Activated CD4-positive, CD25-positive, alpha-beta regulatory T cell treated with anti-CD3 and anti-CD28 coated beads, Interleukin-2, amount 50 U/mL, for 24 hours (primary cell): ENCODE measurements around the gene INSR.
"Not testable (repeated sequence)": the region's sequence is repeated elsewhere in the genome, so short reads cannot be mapped to it uniquely, and the experiment has no call there.

ENCODE experiments used
- ATAC-seq, 2 donors: fragments of 150-1000 bp; cut with Tn5 transposase; one replicate each; pipeline ENCODE4 v1.10.0; 2021; ENCODE audit warnings: mild to moderate bottlenecking in 1 of 2, moderate library complexity in 1 of 2

The INSR gene

DNA sequence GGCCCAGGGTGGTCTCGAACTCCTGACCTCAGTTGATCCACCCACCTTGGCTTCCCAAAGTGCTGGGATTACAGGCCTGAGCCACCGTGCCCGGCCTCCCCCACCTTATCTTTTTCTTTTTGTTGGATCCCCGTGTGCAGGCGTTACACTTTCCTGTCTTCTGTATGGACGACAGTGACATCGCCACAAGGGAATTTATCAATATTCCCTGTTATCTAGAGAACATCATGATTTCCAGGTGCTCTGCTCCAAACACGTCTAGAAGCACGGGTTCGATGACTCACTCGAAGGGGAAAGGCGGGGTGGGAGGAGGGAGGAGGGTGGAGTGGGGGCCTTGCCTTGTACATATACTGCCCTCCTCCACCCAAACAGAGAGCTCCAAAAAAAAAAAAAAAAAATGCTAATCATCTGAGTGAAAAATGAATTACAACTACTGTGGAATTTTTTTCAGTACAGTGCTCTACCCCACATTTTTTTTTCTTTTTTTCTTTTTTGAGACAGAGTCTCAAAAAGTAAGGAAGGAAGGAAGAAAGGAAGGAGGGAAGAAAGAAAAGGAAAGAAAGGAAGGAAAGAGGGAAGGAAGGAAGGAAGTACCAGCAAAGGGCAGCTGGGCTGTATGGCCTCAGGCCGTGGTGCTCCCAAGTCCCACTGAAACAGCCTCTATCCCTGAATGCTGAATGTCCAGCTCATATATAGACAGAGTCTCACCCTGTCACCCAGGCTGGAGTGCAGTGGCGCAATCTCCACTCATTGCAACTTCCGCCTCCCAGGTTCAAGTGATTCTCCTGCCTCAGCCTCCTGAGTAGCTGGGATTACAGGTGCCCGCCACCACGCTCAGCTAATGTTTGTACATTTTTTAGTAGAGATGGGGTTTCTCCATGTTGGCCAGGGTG, 36.8 kb downstream of the INSR start:
- no peak for ATAC-seq

DNA sequence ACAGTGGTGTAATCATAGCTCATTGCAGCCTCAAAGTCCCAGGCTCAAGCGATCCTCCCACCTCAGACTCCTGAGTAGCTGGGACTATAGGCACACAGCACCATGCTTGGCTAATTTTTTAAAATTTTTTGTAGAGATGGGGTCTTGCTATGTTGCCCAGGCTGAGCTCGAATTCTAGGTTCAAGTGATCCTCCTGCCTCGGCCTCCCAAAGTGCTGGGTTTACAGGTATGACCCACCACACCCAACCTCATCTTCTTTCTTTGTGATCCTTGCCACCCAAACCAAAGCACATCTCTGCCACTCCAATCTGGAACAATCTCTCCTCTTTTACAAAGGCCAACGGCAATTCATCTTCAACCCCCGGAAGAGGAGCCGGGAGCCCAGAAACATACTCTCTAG, 38.6 kb downstream of the INSR start:
- no peak for ATAC-seq

DNA sequence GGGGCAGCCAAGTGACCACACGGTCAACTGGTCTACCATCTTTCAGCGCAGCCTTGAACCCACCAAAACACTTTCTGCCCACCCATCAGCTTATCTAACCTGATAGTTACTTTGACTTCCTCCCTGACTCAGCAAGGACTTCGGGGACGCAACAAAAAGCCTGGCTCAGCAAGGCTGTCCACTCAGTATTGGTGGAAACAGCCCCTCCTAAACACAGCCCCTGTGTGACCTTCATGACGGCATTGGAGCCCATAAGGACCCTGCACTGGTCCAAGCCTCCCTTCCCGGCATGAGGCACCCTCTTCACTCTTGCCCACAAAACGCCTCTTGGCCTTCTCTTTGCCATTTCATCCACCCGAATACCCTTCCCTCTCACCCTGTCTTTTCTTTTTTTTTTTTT, 39.1 kb downstream of the INSR start:
- ATAC-seq, result no peak

DNA sequence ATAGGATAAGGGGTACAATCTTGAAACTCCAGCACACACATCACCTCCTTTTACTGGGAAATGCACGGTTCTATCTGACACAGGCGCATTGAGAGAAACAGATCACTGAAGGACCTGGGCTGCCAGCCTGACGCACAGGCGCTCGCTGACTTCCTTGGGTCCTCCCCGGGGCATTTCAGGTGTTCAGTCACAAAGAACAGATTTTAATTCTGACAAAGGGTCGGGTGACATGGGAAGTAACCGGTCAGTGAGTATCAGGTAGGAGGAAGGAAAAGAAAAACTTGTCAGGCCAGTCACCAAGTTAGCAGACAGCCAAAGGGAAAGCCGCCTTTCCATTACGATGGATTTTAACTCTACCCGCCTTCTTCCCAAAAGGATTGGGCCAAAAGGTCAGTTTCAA, 39.6 kb downstream of the INSR start:
- ATAC-seq, result no peak

DNA sequence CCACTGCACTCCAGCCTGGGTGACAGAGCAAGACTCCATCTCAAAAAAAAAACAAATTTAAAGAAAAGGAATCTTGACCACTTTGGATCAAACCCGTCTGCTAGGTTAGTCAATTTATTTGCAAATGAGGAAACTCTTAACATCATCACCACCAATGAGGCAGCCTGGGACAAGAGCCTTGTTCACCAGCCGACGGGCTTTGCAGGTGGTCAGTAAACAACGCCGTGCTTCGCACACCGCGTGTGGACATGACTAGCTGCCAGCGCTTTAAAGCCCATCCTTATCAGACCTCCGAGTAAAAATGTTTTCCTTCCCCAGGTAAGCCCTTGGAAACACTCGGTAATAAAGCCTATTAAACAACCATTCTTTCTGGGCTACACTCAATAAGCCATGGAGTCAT, 41.9 kb downstream of the INSR start:
- ATAC-seq, result no peak

DNA sequence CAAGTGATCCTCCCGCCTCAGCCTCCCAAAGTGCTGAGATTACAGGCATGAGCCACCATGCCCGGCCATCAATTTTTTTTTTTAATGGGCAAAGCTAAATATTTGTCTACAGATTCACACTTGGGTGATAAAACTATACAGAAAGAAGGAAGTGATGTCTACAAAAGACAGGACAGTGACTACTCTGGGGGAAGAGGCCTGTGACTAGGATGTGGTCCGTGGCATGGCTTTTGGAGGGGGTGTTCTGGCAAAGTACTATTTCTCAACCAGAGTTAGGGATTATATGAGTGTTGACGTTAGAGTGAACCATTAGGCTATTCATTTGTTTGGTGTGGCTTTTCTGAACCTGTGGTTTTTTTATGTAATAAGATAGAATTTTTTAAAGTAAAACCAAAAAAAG, 42.7 kb downstream of the INSR start:
- no peak for ATAC-seq

DNA sequence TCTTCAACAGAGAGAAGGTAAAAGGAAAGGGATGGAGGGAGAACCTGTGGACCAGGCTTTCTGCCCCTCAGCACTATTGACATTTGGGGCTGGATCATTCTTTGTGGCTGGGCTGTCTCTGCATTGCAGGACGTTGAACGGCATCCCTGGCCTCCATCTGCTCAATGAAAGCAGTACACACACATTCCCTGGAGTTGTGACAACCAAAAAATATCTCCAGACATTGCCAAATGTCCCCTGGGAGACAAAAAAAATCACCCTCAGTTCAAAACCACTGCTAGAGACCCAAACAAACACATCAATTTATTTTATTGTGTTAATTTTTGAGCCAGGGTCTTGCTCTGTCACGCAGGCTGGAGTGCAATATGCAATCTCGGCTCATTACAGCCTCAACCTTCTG, 43.3 kb downstream of the INSR start:
- ATAC-seq, result no peak

DNA sequence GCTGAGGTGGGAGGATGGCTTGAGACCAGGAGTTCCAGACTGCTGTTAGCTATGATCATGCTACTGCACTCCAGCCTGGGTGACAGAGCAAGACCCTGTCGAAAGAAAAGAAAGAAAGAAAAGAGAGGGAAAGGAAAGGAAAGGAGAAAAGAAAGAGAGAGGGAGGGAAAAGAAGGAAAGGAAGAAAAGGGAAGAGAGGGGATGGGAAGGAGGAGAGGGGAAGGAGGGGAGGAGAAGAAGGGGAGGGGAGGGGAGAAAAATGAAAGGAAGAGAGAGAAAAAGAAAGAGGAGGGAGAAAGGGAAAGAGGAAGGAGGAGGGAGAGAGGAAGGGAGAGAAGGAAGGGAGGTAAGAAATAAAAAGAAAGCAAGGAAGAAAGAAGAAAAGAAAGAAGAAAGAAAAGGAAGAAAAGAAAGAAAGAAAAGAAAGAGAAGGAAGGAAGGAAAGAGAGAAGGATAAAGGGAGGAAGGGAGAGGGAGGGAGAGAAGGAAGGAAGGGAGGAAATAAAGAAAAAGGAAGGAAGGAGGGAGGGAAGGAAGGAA, 44.1 kb downstream of the INSR start:
- no peak for ATAC-seq

DNA sequence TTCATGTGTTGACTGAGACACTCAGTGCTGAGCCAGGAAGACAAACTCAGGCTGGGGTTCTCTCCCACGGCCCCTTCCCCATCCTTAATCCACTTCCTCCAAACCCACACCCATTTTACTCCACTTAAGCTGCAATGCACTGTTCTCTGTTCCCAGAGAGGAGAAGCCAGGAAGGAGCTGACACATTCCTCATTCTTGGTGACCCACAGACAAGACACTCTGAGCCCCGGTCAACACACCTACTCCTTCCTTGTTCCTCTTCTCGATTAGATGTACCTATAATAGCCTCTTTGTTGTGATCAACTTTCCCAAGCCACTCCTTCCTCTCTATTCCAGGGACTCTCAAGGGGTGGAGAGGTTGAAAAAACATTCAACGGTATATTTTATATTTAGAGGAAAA, 47.1 kb downstream of the INSR start:
- ATAC-seq, result no peak

DNA sequence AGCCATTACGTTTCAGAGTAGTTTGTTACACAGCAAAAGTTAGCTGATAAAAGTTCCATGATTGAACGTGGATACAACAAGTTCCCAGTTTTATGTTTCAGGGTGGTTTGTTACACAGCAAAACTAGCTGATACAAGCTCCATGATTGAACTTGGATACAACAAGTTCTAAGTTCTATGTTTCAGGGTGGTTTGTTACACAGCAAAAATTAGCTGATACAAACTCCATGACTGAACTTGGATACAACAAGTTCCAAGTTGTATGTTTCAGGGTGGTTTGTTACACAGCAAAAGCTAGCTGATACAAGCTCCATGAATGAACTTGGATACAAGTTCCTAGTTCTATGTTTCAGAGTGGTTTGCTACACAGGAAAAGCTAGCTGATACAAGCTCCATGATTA, 47.6 kb downstream of the INSR start:
- no peak for ATAC-seq

DNA sequence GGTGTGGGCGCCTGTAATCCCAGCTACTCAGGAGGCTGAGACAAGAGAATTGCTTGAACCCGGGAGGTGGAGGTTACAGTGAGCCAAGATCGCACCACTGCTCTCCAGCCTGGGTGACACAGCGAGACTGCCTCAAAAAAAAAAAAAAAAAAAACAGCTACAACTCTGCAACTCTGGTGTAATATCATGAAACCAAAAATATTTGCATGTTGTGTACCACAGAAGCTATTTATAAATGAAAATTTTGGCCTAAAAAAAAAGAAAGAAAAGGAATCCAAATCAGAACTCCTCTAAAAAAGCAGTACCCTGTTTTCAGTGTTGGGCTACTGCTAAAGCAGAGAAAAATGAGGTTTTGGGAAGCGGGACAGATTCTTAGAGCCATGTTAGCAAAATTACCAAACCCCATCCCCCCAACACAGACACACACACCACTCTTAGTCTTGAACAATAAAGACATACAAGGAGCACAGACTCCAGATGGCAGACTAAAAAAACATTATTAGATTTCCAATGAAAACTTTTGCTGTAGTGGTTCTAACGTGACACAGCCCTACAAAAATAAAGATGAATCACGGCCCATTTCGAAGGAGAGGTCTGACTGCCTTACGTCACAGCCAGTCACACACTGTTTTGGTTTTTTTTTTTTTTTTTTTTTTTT, 51.5 kb downstream of the INSR start:
- ATAC-seq, result no peak

DNA sequence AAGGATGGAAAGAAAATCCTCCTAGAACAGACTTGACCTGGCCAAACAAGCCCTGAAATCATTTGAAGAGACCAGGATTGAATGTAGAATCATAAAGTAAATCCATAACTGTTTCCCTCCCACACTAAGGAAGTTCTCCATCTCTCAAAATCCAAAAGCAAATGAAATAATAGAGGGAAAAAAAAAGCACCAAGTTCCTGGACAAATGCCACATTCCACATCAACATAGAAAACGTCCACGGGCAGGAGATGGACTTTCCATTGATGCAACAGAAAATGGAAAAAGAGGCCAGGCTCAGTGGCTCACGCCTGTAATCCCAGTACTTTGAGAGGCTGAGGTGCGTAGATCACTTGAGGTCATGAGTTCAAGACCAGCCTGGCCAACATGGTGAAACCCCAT, 56.2 kb downstream of the INSR start:
- ATAC-seq, result no peak

DNA sequence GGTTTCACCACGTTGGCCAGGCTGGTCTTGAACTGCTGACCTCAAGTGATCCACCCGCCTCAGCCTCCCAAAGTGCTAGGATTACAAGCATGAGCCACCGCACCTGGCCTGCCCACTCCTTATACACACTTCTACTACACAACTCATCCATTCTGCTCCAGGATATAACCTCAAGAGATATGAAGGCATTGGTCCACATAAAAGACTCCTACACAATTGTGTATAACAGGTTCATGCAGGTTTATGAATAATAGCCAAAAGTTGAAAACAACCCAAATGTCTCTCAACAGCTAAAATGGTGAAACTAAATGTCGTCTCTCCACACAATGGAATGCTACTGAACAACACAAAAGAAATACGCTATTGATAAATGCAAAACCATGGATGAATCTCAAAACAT, 58.1 kb downstream of the INSR start:
- ATAC-seq, result no peak

DNA sequence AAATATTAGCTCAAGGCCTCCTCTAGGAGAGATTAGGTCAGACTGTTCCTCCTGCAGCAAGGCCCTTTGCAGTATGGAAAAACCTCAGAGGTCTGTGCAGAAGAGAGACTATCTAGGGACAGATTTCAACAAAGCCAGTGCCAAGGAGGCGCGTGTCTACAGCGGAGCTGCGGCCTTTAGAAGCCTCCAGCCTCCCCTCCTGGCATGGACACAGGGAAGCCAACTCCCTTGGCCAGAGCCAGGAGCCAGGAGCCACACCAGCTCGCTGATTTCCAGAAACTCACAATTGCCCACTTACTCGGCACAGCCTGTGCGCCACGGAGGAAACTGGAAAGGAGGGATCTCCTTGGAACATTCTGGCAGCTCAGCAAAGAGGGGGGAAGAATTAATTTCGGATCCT, 63.4 kb downstream of the INSR start:
- ATAC-seq, result no peak

DNA sequence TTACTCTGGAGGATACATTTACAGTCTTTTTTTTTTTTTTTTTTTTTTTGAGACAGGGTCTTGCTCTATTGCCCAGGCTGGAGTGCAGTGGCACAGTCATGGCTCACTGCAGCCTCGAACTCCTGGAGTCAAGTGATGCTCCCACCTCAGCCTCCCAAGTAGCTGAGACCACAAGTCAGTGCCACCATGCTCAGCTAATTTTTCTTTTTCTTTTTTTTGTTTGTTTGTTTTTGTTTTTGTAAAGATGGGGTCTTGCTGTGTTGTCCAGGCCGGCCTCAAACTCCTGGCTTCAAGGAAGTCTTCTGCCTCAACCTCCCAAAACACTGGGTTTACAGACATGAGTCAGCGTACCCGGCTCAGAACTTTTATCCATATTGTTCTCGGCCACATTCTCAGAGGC, 64.5 kb downstream of the INSR start:
- ATAC-seq, result no peak

DNA sequence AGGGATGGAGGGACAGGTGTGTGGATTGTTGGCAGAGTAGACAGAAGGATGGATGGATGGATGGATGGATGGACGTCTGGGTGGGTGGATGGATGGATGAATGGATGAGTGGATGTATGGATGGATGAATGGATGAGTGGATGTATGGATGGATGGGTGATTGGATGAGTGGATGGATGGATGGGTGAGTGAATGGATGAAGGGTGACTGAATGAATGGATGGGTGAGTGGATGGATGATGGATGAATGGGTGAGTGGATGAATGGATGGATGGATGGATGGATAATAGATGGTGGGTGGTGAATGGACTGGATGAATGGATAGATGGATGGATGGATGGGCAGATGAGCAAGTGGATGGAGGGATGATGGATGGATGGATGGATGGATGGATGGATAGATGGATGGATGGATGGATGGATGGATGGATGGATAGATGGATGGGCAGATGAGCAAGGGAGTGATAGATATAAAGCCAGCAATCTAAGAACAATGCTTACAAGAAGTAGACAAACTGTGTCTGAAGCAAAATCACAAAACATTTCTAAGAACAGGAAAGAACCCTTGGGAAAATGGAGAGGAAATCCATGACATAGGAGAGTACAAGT, 65.2 kb downstream of the INSR start:
- no peak for ATAC-seq

DNA sequence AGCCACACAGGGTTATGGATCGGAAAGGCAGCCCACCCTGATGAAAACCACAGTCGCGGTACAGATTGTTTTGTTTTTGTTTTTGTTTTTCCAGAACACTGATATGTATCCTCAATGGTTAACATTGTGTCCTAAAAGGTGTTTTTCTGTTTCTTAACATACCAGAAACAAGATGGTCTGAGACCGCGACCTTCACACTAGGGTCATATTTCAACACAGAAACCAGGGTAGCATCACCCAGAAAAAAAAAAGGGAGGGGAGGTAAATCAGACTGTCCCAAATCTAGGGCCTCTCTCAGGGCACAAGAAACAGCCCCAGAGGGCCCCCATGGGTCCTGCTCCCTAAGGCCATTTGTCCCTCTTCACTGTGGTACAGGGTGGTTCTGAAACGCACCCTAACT, 66.5 kb downstream of the INSR start:
- no peak for ATAC-seq

DNA sequence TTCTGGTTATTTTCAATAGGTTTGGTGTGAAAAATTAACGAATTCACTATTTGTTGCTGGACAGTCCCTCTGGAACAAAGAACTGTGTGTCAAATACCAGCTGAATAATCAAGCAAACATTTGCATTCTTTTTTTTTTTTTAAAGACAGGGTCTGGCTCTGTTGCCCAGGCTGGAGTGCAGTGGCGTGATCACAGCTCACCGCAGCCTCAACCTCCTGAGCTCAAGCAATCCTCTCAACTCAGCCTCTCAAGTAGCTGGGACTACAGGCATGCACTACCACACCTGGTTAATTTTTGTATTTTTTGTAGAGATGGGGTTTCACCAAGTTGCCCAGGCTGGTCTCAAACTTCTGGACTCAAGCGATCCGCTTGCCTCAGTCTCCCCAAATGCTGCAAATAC, 67.1 kb downstream of the INSR start:
- not testable (repeated sequence) for ATAC-seq

DNA sequence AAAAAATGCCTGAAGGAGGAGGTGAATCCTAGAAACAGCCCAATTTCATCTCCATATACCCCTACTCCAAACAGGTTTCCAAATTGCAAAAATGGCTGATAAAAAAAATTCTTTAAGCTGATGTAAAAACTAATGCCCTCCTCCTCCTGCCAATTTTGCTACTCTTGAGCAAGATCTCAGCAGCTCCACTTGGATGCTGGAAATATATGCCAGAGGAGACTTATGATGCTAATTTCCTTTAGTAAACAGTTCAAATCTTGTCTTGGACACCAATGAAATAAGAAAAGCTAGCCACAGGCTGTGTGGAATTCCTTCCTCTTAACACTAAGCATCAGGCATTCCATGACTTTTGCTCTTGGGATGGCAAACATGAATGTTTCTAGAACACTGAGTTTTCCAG, 67.5 kb downstream of the INSR start:
- ATAC-seq, result no peak

DNA sequence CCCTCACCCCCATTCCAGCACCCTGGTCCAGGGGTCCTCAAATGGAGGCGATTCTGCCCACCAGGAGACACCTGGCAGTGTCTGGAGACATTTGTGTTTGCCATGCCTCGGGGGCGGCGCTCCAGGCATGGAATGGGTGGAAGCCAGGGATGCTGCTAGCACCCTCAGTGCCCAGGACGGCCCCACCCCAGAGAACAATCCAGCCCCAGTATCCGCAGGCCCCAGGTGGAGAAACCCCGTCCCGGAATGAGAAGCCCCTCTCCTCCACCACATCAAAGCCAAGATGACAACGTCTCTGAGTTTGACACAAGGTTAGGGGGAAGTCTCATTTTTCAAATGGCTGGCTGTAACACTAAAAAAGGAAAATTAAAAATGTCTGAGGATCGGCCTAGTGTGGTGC, 68.5 kb downstream of the INSR start:
- ATAC-seq, result no peak

DNA sequence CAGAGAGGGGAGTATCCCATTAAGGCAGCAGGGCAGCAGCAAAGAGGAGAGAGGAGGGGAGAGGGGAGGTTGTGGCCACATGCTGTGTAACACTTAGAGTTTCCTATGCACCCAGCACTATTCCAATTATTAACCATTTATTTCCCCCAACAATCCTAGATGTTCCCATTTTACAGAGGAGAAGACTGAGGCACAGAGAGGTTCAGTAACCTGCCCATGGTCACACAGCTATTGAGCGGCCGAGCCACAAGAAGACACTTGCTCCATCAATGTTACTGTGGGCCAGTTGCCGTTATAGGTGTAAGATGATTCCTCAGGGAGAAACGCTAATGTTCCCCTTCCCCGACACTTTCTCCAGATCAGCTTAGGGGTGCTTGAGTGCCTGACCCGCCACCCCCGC, 69.2 kb downstream of the INSR start:
- no peak for ATAC-seq

DNA sequence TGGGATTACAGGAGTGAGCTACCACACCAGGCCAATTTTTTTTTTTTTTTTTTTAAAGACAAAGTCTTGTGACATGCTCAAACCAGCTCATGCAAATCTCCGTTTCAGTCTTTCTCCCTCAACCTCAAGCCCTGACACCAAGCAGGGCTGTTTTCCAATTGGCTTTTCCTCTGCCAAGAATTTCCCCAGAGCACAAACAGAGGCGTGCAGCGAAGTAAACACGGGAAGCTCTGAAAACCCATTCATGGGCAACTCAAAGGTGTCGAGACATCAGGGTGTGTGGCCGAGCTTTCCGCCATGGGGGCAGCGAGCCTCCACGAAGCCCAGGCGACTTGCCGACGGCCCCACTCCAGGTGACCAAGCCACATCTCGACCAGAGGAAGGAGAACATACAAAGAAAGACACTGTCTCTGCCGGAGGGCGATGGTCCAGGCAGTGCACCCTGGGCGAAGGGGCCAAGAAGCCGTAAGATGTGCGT, 70.0 kb downstream of the INSR start:
- ATAC-seq, result no peak

DNA sequence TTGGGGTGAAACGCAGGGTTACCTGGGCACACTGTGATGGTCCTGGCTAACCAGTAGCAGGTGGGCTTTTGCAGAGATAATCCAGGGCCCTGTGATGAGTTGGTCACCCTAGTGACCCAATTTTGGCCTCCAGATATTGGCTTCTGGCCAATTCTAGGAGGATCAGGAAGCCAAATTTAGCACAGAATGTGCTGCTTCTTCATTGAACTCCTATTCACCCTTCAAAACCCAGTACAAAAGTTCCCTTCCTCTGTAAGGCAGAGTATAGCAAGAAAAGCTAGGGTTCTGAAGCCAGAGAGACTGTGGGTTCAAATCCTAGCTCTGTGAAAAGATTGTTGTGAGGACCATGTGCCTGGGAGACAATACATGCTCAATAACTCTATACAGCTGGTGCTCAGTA, 70.8 kb downstream of the INSR start:
- no peak for ATAC-seq

DNA sequence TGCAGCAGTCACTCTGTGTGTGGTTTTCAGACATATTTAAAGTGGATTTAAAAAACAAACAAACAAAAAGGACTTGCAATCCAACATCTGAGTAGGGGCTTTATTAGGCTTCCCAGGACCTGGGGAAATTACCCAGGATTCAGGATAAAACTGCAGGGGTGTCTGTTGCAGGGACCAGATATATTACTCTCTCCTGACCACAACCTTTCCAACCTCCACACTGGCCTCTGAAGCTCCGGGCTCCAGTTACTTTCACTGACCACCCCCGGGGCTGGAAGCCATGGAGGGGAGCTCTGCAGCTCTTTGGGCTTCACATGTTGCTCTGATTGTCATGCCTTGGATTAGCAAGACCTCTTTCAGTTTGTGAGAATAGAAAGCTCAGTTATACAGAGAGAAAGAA, 75.2 kb downstream of the INSR start:
- no peak for ATAC-seq
